OCI-LY1 (cell line): ENCODE data around the gene CHST8.

ENCODE experiments used
- H2AFZ ChIP-seq: fragments of 200-600 bp; sonication (generic), shearing (Covaris generic); 2 replicates; pipeline ENCODE4 v1.6.0; 2014; ENCODE audit warnings: antibody characterized with exemption, mild to moderate bottlenecking, low read length
- H3F3A ChIP-seq: fragments of 200-600 bp; sonication (generic), shearing (Covaris generic); 2 replicates; pipeline ENCODE4 v1.6.0; 2014; ENCODE audit warnings: mild to moderate bottlenecking, antibody characterized with exemption, low read length, moderate library complexity; ENCODE audit not compliant: insufficient read depth
- H3K27ac ChIP-seq: fragments of 200-600 bp; sonication (generic); 2 replicates; pipeline ENCODE4 v1.5.1; 2014; ENCODE audit warnings: low read length, mixed run types, mild to moderate bottlenecking, low read depth; ENCODE audit not compliant: poor library complexity, severe bottlenecking
- H3K27me3 ChIP-seq: fragments of 200-600 bp; sonication (generic); 2 replicates; pipeline ENCODE4 v1.6.0; 2014; ENCODE audit warnings: antibody characterized with exemption, mild to moderate bottlenecking, low read length, moderate library complexity; ENCODE audit not compliant: insufficient read depth
- H3K36me3 ChIP-seq: fragments of 200-600 bp; sonication (generic); 2 replicates; pipeline ENCODE4 v1.6.1; 2014; ENCODE audit warnings: mild to moderate bottlenecking, antibody characterized with exemption, low read length, moderate library complexity, mixed read lengths; ENCODE audit not compliant: insufficient read depth
- H3K4me1 ChIP-seq: fragments of 200-600 bp; sonication (generic); 2 replicates; pipeline ENCODE4 v1.5.1; 2014; ENCODE audit warnings: mild to moderate bottlenecking, low read length, moderate library complexity; ENCODE audit not compliant: insufficient read depth, severe bottlenecking
- H3K4me2 ChIP-seq: fragments of 200-600 bp; sonication (generic), shearing (Covaris generic); 2 replicates; pipeline ENCODE4 v1.6.1; 2014; ENCODE audit warnings: low read length
- H3K4me3 ChIP-seq: fragments of 200-600 bp; sonication (generic); 2 replicates; pipeline ENCODE4 v1.5.1; 2014; ENCODE audit warnings: low read length, low read depth, mild to moderate bottlenecking, mixed read lengths; ENCODE audit not compliant: poor library complexity, severe bottlenecking
- H3K79me2 ChIP-seq: fragments of 200-600 bp; shearing (Covaris generic); 2 replicates; pipeline ENCODE4 v1.6.1; 2016; ENCODE audit warnings: mixed run types, low read length, mixed read lengths; ENCODE audit not compliant: insufficient read depth
- H3K9ac ChIP-seq: fragments of 200-600 bp; sonication (generic), shearing (Covaris generic); 2 replicates; pipeline ENCODE4 v1.6.1; 2014; ENCODE audit warnings: mild to moderate bottlenecking, low read length, mixed read lengths
- H3K9me2 ChIP-seq: fragments of 200-600 bp; sonication (generic), shearing (Covaris generic); 2 replicates; pipeline ENCODE4 v1.6.1; 2014; ENCODE audit warnings: low read depth, mild to moderate bottlenecking, low read length, mixed read lengths
- H3K9me3 ChIP-seq: fragments of 200-600 bp; shearing (Covaris generic); 2 replicates; pipeline ENCODE4 v1.6.1; 2014; ENCODE audit warnings: low read length, mixed read lengths
- H4K20me1 ChIP-seq: fragments of 200-600 bp; sonication (generic), shearing (Covaris generic); 2 replicates; pipeline ENCODE4 v1.6.0; 2016; ENCODE audit warnings: mild to moderate bottlenecking, low read length; ENCODE audit not compliant: insufficient read depth
- CTCF ChIP-seq: fragments of 200-600 bp; sonication (generic), shearing (Covaris generic); IDR thresholded peaks from 2 replicates; pipeline ENCODE4 v1.5.1; 2017; ENCODE audit warnings: mild to moderate bottlenecking, antibody characterized with exemption, low read length, moderate library complexity, mixed read lengths
- EZH2 ChIP-seq: fragments of 200-600 bp; sonication (generic), shearing (Covaris generic); IDR thresholded peaks from 2 replicates; pipeline ENCODE4 v1.8.0; 2017; ENCODE audit warnings: borderline replicate concordance, mixed run types, mild to moderate bottlenecking, antibody characterized with exemption, low read length, moderate library complexity, mixed read lengths

Gene CHST8

DNA sequence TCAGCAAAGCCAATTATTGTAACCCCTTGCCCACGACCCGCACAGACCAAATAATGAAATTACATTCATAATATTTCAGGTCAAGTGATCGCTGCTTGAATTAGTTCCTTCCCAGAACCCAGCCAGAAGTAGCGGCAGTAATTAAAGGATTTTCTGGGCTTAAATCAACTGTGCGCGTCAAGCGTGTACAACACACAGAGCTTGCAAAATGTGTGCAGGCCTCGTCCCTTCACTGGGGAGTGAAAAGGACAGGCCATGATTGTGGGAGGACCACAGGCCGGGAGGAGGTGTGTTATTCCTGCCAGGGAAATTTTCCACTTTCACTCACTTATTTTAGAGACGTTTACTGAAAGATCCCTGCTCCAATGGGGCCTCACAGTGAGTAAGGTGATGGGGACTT is 84.9 kb downstream of the CHST8 start:
- H3K36me3 ChIP-seq, result no peaks in the 10 kb centered on the region
- H3K4me1 ChIP-seq, result no peaks in the 10 kb centered on the region
- no peak overlapping the region for H3K27ac ChIP-seq
- H2AFZ ChIP-seq, result no peak overlapping the region
- TF ChIP-seq EZH2 (no peak), CTCF (no peak)
- no peaks in the 10 kb centered on the region for H3K79me2 ChIP-seq
- H3K4me3 ChIP-seq, result no peak overlapping the region
- H3K9me2 ChIP-seq, result no peaks in the 10 kb centered on the region
- H3K9me3 ChIP-seq, result no peaks in the 10 kb centered on the region
- no peaks in the 10 kb centered on the region for H4K20me1 ChIP-seq
- no peaks in the 10 kb centered on the region for H3K27me3 ChIP-seq
- no peak overlapping the region for H3K4me2 ChIP-seq
- H3K9ac ChIP-seq, result no peak overlapping the region
- no peaks in the 10 kb centered on the region for H3F3A ChIP-seq

- Histone ChIP-seq H4K20me1 (no peaks in the 10 kb centered on the region), H3K9me2 (no peaks in the 10 kb centered on the region), H3K36me3 (no peaks in the 10 kb centered on the region), H3K27me3 (no peaks in the 10 kb centered on the region), H3K79me2 (no peaks in the 10 kb centered on the region), H3K9ac (no peak overlapping the region), H3K4me2 (no peak overlapping the region), H3K4me3 (no peak overlapping the region), H2AFZ (no peak overlapping the region), H3F3A (no peaks in the 10 kb centered on the region), H3K9me3 (no peaks in the 10 kb centered on the region), H3K27ac (no peak overlapping the region), H3K4me1 (no peaks in the 10 kb centered on the region)
- TF ChIP-seq EZH2 (no peak), CTCF (no peak)
Measured at GRCh38 chr19:33712268-33712667, 90.5 kb downstream of the CHST8 start.

GRCh38 chr19:33713194-33713593 is 91.4 kb downstream of the CHST8 start:
- Histone ChIP-seq H4K20me1 (no peaks in the 10 kb centered on the region), H2AFZ (no peak overlapping the region), H3K79me2 (no peaks in the 10 kb centered on the region), H3K9ac (no peak overlapping the region), H3K27ac (no peak overlapping the region), H3K4me1 (no peaks in the 10 kb centered on the region), H3F3A (no peaks in the 10 kb centered on the region), H3K36me3 (no peaks in the 10 kb centered on the region), H3K4me2 (no peak overlapping the region), H3K9me2 (no peaks in the 10 kb centered on the region), H3K4me3 (no peak overlapping the region), H3K27me3 (no peaks in the 10 kb centered on the region), H3K9me3 (no peaks in the 10 kb centered on the region)
- TF ChIP-seq EZH2, result no peak
- TF ChIP-seq CTCF, result no peak
